Heart left ventricle (tissue), 13 donors: ENCODE data around the gene PKIB.

Experiments used
- CTCF ChIP-seq, 12 donors: fragments of 200-600 bp; sonication (generic) in 4 of 12; IDR thresholded peaks; one replicate each; pipeline versions ENCODE4 v1.5.0 to v1.8.0; 2018 to 2022; ENCODE audit warnings: antibody characterized with exemption in 12 of 12, mild to moderate bottlenecking in 5 of 12
- POLR2A ChIP-seq, 2 donors: fragments of 450-650 bp; IDR thresholded peaks; one replicate each; pipeline ENCODE4 v1.6.1; 2017; ENCODE audit warnings: antibody characterized with exemption in 2 of 2, mild to moderate bottlenecking in 2 of 2, moderate library complexity in 2 of 2
- donor health status: ischemic (EF 13 %, LVEDD 7.1; RV severe dilation, severe dysfunction).
- donor health status: DM: no; HTN: yes; CAD: no.
- donor health status: DM: no; HTN: no; CAD: no.
- donor health status: ischemic (EF 25% LVEDD 6.9; RV normal size, moderate dysfunction).
- donor health status: ischemic (EF 25% LVEDD 5.7; RV mildly dilated, moderate dysfunction).
- donor health status: ischemic (EF 35%, LVEDD 5.7; RV mildly dilated, moderate dysfunction).
- donor health status: nonischemic (EF 11% LVEDD 7.7; RV severe dilation, severe dysfunction).
- donor health status: DM: yes; HTN: yes; CAD: no.
- donor health status: PGD.
- donor health status: ischemic (EF 29% LVEDD 5.4; RV normal size, mild dysfunction).
- donor health status: nonischemic (EF 23%, LVEDD 6.1; RV moderate dilation, normal function).

GRCh38 chr6:122640366-122640765 lies 30.2 kb downstream of the PKIB start:
- no peak for TF ChIP-seq POLR2A (IDR thresholded peaks at IDR 0.05)
- no peak for TF ChIP-seq CTCF (IDR thresholded peaks at IDR 0.05)
